GM12801 (cell line): ENCODE results near the gene SMARCC1.

Experiments
- TF ChIP-seq, protein P1 (sequence below): IDR thresholded peaks from one replicate; pipeline ENCODE4 v1.5.1; 2011; ENCODE audit warnings: control low read depth; ENCODE audit not compliant: insufficient read length; ENCODE audit errors: extremely low read depth

The SMARCC1 gene

DNA sequence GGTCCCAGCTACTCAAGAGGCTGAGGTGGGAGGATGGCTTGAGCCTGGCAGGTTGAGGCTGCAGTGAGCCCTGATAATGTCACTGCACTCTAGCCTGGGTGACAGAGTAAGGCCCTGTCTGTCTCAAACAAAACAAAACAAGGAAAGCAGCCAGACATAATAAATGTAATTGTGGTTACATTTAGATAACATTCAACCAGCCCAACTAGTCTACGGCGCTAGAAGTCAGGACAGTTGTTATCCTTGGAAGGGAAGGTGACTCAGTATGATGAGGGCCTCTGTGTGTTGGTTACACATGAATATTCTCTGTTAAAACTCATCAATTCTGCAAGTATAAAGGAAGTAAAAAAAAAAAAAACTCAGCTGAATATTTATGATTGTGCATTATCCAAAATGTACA is 176.0 kb downstream of the SMARCC1 start:
- TF ChIP-seq, protein P1, sequence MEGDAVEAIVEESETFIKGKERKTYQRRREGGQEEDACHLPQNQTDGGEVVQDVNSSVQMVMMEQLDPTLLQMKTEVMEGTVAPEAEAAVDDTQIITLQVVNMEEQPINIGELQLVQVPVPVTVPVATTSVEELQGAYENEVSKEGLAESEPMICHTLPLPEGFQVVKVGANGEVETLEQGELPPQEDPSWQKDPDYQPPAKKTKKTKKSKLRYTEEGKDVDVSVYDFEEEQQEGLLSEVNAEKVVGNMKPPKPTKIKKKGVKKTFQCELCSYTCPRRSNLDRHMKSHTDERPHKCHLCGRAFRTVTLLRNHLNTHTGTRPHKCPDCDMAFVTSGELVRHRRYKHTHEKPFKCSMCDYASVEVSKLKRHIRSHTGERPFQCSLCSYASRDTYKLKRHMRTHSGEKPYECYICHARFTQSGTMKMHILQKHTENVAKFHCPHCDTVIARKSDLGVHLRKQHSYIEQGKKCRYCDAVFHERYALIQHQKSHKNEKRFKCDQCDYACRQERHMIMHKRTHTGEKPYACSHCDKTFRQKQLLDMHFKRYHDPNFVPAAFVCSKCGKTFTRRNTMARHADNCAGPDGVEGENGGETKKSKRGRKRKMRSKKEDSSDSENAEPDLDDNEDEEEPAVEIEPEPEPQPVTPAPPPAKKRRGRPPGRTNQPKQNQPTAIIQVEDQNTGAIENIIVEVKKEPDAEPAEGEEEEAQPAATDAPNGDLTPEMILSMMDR = no peak

DNA sequence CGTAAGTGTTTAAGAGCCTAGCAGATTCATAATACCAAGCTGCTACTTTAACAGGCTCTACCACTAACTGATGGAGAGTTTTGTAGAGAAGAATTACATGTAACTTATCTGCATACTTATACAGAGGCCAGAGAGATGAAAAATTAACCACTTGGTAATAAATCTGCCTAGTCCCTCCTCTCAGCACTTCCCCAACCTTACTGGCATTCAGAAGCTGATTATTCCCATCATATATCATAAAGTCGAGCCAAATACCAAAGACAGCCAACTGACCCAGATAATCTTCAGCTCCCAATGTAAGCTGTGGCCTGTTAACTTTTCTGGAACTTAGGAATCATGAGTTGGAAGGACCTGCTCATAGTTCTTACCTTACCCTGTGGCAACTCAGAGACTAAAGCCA is 177.5 kb downstream of the SMARCC1 start:
- TF ChIP-seq, protein P1 = no peak

DNA sequence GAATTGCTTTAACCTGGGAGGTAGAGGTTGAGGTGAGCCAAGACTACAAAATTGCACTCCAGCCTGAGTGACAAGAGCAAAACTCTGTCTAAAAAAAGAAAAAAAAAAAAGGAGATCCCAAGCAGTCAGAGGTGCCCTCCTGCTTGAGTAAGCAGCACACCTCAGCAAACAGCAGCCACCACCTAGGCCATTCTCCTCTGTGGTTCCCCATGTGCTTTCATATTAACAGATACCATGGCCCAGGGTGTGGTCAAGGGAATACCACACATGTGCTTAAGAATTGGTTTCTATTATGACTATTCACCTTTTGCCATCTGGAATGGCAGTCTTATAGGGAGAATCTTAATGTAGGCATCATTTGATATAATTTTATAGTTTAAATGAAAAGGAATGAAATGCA is 178.4 kb downstream of the SMARCC1 start:
- TF ChIP-seq, protein P1 = no peak

DNA sequence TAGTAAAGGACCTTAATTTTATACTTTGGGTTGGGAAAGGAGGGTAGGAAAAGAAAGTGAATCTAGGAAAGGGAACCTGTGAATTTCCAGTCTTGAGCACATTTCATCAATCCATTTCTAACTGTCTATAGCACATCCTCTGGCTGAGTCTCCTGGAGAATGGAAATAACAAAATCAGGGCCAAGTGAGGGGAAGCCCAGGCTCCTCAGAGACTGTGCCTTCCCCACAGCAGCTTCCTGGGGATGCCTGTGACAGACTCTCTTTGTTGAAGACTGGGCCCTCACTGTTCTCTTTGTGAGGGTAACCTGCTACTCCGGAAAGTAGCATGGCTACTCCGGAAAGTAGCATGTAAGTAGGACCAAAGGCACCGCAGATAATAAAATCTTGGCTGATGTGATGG is 180.4 kb downstream of the SMARCC1 start:
- TF ChIP-seq, protein P1 = no peak

DNA sequence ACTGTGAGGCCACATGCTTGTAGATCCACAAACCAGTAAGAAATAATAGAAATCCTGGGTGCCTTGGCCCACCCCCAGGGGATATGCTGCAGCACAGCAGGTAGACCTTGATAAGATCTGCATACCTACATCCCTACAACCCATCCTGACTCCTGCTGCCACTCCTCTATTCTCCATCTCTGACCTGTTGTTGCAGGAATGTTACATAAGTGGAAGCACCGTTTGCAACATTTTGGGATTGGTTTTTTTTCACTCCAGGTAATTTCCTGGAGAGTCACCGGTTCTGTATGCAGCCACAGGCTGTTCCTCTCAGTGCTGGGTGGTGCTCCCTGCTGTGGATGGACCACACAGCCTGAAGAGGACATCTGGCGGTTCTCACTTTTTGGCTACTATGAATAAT is 186.9 kb downstream of the SMARCC1 start:
- TF ChIP-seq, protein P1 = no peak

DNA sequence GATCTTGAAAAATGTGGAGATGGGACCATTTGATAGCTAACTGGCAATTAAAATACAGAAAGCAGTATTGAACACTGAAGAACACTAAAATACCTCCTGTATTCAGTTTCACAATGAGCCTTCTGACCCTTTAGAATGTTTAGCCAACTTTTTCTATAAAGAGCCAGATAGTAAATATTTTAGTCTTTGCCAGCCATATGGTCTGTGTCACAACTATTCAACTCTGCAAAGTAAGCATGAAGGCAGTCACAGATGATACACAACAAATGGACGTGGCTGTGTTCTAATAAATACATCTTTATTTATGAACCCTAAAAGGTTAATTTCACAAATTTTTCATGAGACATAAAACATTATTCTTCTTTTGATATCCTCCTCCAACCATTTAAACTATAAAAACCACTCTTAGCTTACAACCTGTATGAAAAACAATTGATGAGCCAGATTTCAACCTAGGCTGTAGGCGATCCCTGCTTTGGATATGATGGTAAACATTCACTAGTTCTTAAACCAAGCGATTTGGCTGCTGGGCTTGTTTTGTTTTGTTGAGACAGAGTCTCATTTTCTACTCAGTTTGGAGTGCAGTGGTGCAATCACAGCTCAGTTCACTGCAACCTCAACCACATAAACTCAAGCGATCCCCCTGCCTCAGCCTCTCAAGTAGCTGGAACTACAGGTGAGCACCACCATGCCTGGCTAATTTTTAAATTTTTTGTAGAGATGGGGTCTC is 189.5 kb downstream of the SMARCC1 start:
- TF ChIP-seq, protein P1 = no peak

DNA sequence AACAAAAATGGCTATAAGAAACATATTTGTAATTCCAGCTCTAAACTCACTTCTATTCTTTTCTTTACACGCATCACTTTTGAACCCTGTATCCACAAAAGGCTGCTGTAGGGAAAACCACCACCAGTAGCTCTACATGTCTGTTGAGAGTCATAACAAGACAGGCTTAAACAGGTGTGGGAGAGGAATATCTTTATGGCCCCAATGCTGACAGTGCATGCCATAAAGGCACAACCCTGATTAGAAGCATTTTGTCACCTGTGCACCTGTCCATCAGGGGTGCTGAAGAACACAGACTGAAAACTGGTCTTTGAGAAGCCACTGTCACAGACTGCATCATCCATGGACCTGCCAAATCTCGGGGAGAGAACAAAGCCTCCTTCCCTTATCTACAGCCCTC is 191.5 kb downstream of the SMARCC1 start:
- TF ChIP-seq, protein P1 = no peak
